Measurements from ENCODE around the gene CCDC12. TPM values are rescaled to one million over a fixed set of nuclear protein-coding genes. Genes with fewer than 3 reads are reported as not detected.

CCDC12 gene
- total RNA-seq, 6 experiments from 2014 or later: 14.6 to 24.2 (median 17.0) TPM

GRCh38 chr3:46943237-46944187, 33.0 kb downstream of the CCDC12 start:
- intact Hi-C loops (cut with DNase I): no loop called here
- ATAC-seq: peak; percentile 9 to 61 (median 44)
- WGBS (ENCODE audit: insufficient coverage, low coverage, low lambda C conversion rate, missing lambda C conversion rate): 40% methylated on average over 6 of the region's 12 CpGs
- Histone ChIP-seq H3K4me1 (peaks cover 0 to 66% (median 25%) of the 10 kb centered on the region in 4 donors), H3K9me3 (no peaks in the 10 kb centered on the region), H3K36me3 (peaks cover 0 to 18% (median 8%) of the 10 kb centered on the region in 4 donors), H3K27me3 (no peaks in the 10 kb centered on the region), H3K4me3 (no peak overlapping the region), H3K27ac (peak overlapping the region; percentile 15 to 85 (median 44))
- DNase-seq: no peak
- TF ChIP-seq CTCF (IDR thresholded peaks at IDR 0.05) (no peak), POLR2A (IDR thresholded peaks at IDR 0.05) (no peak)

- ATAC-seq: peak in 1 of 4 donors; percentile 6
Observed at GRCh38 chr3:46942481-46943236, 33.9 kb downstream of the CCDC12 start.

GRCh38 chr3:46942076-46942475, 34.5 kb downstream of the CCDC12 start:
- Histone ChIP-seq H3K27ac (peak overlapping the region in 1 of 3 donors; percentile 85), H3K4me1 (peaks cover 0 to 55% (median 18%) of the 10 kb centered on the region in 4 donors), H3K27me3 (no peaks in the 10 kb centered on the region), H3K4me3 (no peak overlapping the region), H3K9me3 (no peaks in the 10 kb centered on the region), H3K36me3 (peaks cover 0 to 22% (median 9%) of the 10 kb centered on the region in 4 donors)
- intact Hi-C loops (cut with DNase I): no loop called here
- WGBS (ENCODE audit: insufficient coverage, low coverage, low lambda C conversion rate, missing lambda C conversion rate): 96% methylated on average over 3 of the region's 7 CpGs
- DNase-seq: no peak
- ATAC-seq: no peak
- TF ChIP-seq POLR2A (IDR thresholded peaks at IDR 0.05): no peak
- no peak for TF ChIP-seq CTCF (IDR thresholded peaks at IDR 0.05)

More at GRCh38 chr3:46942481-46943236, 33.9 kb downstream of the CCDC12 start:
- TF ChIP-seq POLR2A (IDR thresholded peaks at IDR 0.05) (no peak), CTCF (IDR thresholded peaks at IDR 0.05) (no peak)
- H3K36me3 ChIP-seq: peaks cover 0 to 18% (median 9%) of the 10 kb centered on the region in 4 donors
- H3K4me3 ChIP-seq: no peak overlapping the region
- peaks cover 0 to 57% (median 19%) of the 10 kb centered on the region in 4 donors for H3K4me1 ChIP-seq
- H3K27me3 ChIP-seq: no peaks in the 10 kb centered on the region
- WGBS (ENCODE audit: insufficient coverage, low coverage, low lambda C conversion rate, missing lambda C conversion rate): 69% methylated on average over 9 of the region's 12 CpGs
- H3K27ac ChIP-seq: peak overlapping the region in 2 of 3 donors; percentile 15 to 85
- DNase-seq: peak in 1 of 3 donors; percentile 42
- H3K9me3 ChIP-seq: no peaks in the 10 kb centered on the region
- intact Hi-C loops (cut with DNase I): no loop called here

- TF ChIP-seq POLR2A (IDR thresholded peaks at IDR 0.05) (no peak), CTCF (IDR thresholded peaks at IDR 0.05) (no peak)
- intact Hi-C loops (cut with DNase I): no loop called here
- Histone ChIP-seq H3K4me3 (no peak overlapping the region), H3K36me3 (peaks cover 0 to 29% (median 9%) of the 10 kb centered on the region in 4 donors), H3K27ac (no peak overlapping the region), H3K9me3 (no peaks in the 10 kb centered on the region), H3K4me1 (peaks cover 0 to 55% (median 29%) of the 10 kb centered on the region in 4 donors), H3K27me3 (no peaks in the 10 kb centered on the region)
- WGBS (ENCODE audit: insufficient coverage, low coverage, low lambda C conversion rate, missing lambda C conversion rate): 70% methylated on average over 6 of the region's 12 CpGs
- DNase-seq: peak in 1 of 3 donors; percentile 38
- no peak for ATAC-seq
Observed at GRCh38 chr3:46939578-46940445, 36.7 kb downstream of the CCDC12 start.
